GM10266 (cell line): ENCODE data around the gene HDLBP.

ENCODE experiments used
- DNase-seq: peaks from one replicate; pipeline ENCODE4 v3.0.0; 2012; ENCODE audit errors: extremely low spot score
- TF ChIP-seq, protein P1 (sequence below): IDR thresholded peaks from 2 replicates; pipeline ENCODE4 v1.5.1; 2012; ENCODE audit warnings: mild to moderate bottlenecking, low read depth; ENCODE audit not compliant: control insufficient read depth, insufficient read depth; ENCODE audit errors: missing control alignments

Gene HDLBP

DNA sequence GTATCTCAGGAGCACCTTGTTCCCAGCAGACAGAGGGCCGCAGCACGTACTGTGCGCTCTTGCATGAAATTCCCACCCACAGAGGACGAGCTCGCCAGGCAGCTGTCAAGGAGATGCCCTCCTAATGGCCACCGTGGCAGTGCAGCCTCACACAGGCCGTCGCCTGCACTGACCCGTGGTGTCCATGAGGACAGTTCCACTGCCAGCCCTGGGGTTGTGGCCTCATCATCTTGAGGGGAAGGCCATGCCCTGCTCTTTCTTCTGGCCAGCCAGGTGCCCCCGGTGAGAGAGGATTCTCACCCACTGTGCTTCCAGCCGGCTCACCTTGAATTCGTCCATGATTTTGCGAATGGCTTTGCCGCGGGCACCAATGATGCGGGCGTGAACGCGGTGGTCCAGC is 85.0 kb downstream of the HDLBP start:
- DNase-seq, result no peak
- TF ChIP-seq, protein P1, sequence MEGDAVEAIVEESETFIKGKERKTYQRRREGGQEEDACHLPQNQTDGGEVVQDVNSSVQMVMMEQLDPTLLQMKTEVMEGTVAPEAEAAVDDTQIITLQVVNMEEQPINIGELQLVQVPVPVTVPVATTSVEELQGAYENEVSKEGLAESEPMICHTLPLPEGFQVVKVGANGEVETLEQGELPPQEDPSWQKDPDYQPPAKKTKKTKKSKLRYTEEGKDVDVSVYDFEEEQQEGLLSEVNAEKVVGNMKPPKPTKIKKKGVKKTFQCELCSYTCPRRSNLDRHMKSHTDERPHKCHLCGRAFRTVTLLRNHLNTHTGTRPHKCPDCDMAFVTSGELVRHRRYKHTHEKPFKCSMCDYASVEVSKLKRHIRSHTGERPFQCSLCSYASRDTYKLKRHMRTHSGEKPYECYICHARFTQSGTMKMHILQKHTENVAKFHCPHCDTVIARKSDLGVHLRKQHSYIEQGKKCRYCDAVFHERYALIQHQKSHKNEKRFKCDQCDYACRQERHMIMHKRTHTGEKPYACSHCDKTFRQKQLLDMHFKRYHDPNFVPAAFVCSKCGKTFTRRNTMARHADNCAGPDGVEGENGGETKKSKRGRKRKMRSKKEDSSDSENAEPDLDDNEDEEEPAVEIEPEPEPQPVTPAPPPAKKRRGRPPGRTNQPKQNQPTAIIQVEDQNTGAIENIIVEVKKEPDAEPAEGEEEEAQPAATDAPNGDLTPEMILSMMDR, result no peak

DNA sequence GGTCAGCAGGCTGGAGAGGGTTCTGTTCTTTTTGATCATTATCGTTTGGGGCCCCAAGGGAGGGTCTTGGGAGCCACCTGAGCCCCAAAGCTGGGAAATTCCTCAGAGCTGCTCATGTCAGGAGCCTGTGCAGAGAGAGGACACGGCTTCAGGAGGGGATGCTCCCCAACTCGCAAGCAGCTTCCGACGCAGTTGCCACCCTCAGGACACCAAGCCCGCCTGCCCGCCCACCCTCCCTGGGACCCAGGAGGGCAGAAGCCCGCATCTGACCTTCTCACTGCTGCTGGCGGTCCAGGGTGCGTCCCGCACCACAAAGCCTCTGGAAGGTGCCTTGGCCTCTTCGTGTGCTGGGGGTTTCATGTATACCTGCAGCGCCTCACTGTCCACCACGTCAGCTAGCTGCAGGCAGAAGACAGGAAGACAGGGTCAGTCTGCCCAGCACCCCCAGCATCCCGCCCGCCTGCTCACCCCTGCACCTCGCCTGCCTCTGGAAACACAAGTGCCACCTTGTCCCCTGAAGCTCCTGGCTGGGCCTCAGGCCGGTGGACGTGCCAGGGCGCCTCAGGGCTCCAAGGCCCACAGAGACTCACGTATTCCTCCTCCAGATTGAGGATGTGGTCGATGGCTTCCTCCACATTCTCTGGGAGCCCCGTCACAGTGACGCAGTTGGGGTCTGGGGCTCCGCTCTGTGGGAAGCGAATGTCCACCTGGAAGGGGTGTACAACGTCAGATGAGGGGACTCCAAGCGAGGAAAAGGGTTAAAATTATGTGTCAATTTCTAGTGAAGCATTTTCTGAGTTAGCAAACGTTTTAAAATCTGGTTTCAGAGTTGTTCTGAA is 85.7 kb downstream of the HDLBP start:
- no peak for DNase-seq
- TF ChIP-seq, protein P1, result no peak

DNA sequence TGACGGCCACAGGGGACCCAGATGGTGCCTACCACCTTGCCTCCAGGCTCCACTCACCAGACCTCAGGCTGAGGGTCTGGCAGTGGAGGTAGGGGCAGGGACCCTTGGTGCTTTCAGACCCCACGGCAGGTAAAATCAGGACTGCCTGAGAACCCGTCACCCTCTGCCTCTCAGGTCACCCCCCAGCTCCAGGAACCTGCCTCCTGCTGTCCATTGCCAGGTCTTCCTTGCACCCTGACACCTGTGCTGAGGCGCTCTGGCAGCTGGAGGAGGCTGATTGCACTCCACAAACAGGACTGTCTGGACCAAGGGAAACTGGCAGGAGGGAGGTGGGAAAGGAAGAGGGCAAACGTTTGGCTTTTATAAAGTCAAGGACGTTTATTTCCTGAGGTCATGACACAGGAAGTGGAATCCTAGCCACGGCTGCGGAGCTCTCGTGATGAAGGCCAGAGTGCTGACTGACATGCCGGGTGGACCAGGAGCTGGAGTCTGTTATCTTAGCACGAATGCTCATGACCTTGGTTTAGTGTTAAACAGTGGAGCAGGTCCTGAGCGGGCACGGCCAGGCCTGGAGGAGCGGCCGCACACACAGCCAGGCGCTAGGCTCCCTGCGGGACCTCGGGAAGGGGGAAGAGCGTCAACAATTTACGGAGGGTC is 86.5 kb downstream of the HDLBP start:
- DNase-seq, result no peak
- TF ChIP-seq, protein P1, result no peak

DNA sequence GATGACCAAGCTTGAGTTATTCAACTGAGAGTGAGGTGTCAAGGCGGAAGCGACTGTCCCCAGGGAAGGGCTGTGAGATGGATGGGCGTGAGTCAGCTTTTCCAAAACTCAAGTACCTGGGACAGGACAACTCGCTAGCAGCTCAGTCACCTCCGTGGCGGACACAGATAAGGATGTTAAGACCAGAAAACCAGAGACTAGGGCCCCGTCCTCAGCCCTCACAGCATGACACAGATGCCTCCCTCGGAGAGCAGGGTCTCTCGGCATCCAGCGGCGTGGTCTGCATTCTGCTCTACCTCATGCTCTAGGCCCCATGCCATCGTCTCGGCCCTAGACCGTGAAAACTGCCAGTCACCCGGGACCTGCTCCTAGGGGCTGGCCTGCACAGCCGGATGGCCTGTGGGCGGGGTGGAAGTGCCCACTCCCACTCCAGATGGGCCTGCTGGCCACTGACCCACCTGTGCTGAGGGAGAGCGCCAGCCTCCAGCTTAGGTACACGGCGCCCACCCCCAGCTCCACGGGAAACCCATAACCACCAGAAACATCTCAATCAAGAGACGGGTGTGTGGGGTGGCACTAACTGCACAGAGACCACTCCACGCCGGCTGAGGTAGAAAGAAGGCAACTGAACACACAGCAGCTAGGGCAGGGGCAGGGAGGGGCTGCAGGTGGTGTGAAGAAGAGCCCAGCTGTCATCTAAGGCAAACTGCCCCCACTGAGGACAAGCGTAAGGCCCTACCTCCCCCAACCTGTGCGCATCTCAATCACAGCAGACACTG is 87.2 kb downstream of the HDLBP start:
- TF ChIP-seq, protein P1, result no peak
- no peak for DNase-seq

DNA sequence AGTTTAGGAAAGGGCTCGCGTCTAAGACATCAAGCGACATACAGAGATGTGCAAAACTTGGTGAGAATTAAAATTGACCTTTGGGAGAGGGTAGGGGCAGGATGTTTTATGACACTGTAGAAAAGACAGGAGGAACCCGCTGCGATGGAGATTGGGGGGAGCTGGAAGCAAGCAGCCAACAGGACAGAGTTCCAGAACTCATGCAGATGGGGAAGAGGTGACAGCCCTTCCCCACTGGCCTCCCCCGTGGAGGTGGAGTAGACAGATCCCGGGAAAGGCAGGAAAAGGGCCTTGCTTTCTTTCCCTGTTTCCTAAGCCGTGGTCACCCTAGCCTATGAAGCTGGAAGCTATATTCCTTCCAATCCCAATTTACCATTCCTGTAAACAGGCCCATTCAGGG is 87.9 kb downstream of the HDLBP start:
- TF ChIP-seq, protein P1, result no peak
- no peak for DNase-seq

DNA sequence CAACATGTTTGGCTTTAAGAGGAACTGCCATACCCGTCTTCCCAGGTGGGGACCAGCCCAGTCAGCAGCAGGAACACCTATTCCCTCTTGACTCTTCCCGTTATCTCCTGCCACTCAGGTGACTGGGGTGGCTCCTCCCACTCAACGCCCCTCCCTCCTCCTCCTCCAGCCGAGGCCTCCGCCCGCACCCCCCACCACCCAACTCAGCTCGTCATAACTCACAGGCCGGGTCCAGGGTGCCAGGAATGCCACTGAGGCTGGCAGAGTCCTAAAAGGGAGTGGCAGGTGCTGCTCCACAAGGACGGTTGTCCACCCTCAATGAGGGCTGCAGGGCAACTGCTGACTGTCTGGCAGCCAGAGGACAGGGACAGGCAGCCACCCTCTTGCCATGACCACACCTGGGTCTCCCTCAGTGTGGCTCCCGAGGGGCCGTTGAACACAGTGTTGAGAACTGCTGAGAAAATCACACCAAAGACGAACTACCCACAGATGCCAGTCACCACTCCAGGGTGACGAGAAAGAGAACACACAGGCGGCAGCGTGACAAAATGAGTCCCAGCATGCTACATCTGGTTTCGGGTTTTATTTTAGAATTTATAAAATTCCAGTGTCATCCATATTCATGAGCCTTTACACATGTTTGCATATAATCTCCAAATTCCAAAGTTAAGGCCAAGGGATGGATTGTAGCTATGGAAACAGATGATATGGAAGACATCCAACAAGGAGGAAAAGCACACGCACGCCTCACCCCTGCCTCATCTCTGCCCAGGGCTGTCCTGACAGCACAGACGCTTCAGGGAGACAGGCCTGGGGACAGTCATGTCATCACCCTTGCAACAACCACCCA is 88.5 kb downstream of the HDLBP start:
- TF ChIP-seq, protein P1, result no peak
- no peak for DNase-seq
